ENCODE data around the gene SYTL2.
"Not testable (repeated sequence)": the region's sequence is repeated elsewhere in the genome, so short reads cannot be mapped to it uniquely, and the experiment has no call there.

The SYTL2 gene

GRCh38 chr11:85654343-85654742 is 156.6 kb downstream of the SYTL2 start:
- not testable (repeated sequence) for DNase-seq (ENCODE audit: low read depth in 3 of 3)

GRCh38 chr11:85652786-85653447 is 158.0 kb downstream of the SYTL2 start:
- no peak for DNase-seq (ENCODE audit: low read depth in 3 of 3)

GRCh38 chr11:85651118-85651517 is 159.8 kb downstream of the SYTL2 start:
- no peak for DNase-seq (ENCODE audit: low read depth in 3 of 3)

DNA sequence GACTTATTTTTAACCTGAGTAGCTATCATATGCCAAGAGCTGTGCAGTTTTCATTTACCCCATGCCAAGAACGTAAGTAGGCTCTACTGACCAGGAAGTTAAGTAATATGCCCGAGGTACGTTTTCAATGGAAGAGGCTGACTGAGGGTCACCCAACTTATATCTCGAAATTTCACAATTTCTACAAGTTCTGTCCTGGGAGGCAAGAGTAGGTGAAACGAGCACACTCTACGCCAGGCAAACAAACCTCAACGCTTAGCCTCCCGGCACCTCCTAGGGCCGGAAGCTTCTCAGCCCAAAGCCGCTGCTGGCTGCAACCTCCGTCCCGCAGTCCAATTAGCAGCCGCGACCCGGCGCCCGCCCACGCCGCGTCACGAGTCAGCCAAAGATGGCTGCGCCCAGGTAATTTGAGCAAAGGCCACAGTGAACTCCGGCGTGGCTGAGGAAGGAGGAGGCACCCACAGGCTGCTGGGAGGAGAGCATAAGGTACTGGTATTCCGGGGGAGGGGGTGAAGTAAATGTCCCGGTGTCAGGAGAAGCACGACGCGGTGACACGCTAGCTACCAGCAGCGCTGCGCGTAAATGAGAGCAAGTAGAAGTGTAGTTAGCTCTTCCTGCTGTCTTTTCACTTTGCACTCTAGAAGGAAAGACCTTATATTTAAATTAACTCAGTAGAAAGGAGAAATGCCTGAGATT is 163.2 kb downstream of the SYTL2 start, which contains the start of gene TMEM126A:
TMEM126A (plus strand) TSS at position 364 of the 696 bp plus-strand sequence. CDS start 2,289 bp downstream, outside the sequence.
- peak; percentile 86 to 90 (median 87) for DNase-seq (ENCODE audit: low read depth in 3 of 3)

GRCh38 chr11:85647078-85647477 is 163.9 kb downstream of the SYTL2 start:
- DNase-seq (ENCODE audit: low read depth in 3 of 3): no peak

Data from stimulated activated CD4-positive, alpha-beta T cell treated with anti-CD3 and anti-CD28 coated beads, TNF-alpha, amount 100 ng/mL, for 48 hours (primary cell).